HepG2 (cell line): ENCODE results near the gene PYGL. TPM values are rescaled to one million over a fixed set of nuclear protein-coding genes. Genes with fewer than 3 reads are reported as not detected.
A peak's percentile ranks its signal among the peaks of the same experiment; 100 is the strongest.

Experiments used
- ARNT ChIP-seq: fragments of 450-650 bp; IDR thresholded peaks from 2 replicates; pipeline ENCODE4 v1.6.1; 2017
- FOXC1 ChIP-seq: sonication (generic); formaldehyde crosslinking; IDR thresholded peaks from 2 replicates; pipeline ENCODE4 v1.8.0; 2022; ENCODE audit warnings: mild to moderate bottlenecking, missing genetic modification reagents, borderline replicate concordance
- HBP1 ChIP-seq: IDR thresholded peaks from 2 replicates; pipeline ENCODE4 v1.6.1; 2016; ENCODE audit warnings: low read depth, control low read depth
- HMG20A ChIP-seq: IDR thresholded peaks from 2 replicates; pipeline ENCODE4 v1.6.1; 2016; ENCODE audit warnings: borderline replicate concordance
- HNF4A ChIP-seq: sonication (generic); formaldehyde crosslinking; IDR thresholded peaks from 2 replicates; pipeline ENCODE4 v1.4.0; 2020; ENCODE audit warnings: missing genetic modification reagents
- HOMEZ ChIP-seq: IDR thresholded peaks from 2 replicates; pipeline ENCODE4 v1.6.1; 2016; ENCODE audit warnings: low read depth
- IKZF1 ChIP-seq: fragments of 450-650 bp; IDR thresholded peaks from 2 replicates; pipeline ENCODE4 v1.7.1; 2016
- KDM2A ChIP-seq: sonication (generic); formaldehyde crosslinking; IDR thresholded peaks from 2 replicates; pipeline ENCODE4 v1.4.0; 2020; ENCODE audit warnings: low read depth, missing genetic modification reagents, borderline replicate concordance
- MYNN ChIP-seq: sonication (generic); formaldehyde crosslinking; IDR thresholded peaks from 2 replicates; pipeline ENCODE4 v1.4.0; 2020; ENCODE audit warnings: mild to moderate bottlenecking, low read depth, missing genetic modification reagents
- NFIC ChIP-seq: IDR thresholded peaks from 2 replicates; pipeline ENCODE4 v1.6.1; 2012; ENCODE audit warnings: mild to moderate bottlenecking, low read length, inconsistent platforms
- PREB ChIP-seq: sonication (generic); formaldehyde crosslinking; IDR thresholded peaks from 2 replicates; pipeline ENCODE4 v1.4.0; 2020; ENCODE audit warnings: missing genetic modification reagents
- RARG ChIP-seq: sonication (generic); formaldehyde crosslinking; IDR thresholded peaks from 2 replicates; pipeline ENCODE4 v1.4.0; 2020; ENCODE audit warnings: low read depth, mild to moderate bottlenecking, missing genetic modification reagents
- RBM39 ChIP-seq: fragments of 200-400 bp; formaldehyde crosslinking; IDR thresholded peaks from one replicate; pipeline ENCODE4 v1.6.1; 2018; ENCODE audit warnings: antibody characterized with exemption, mild to moderate bottlenecking, low read depth, low read length; ENCODE audit not compliant: poor library complexity, severe bottlenecking
- SRF ChIP-seq: IDR thresholded peaks from 2 replicates; pipeline ENCODE4 v1.6.1; 2011; ENCODE audit warnings: mild to moderate bottlenecking, low read depth, low read length, moderate library complexity
- TBP ChIP-seq: sonication (generic); formaldehyde crosslinking; IDR thresholded peaks from 2 replicates; pipeline ENCODE4 v1.5.0; 2020; ENCODE audit warnings: missing genetic modification reagents
- THAP9 ChIP-seq: sonication (generic); formaldehyde crosslinking; IDR thresholded peaks from 2 replicates; pipeline ENCODE4; 2020; ENCODE audit warnings: missing genetic modification reagents, mild to moderate bottlenecking, borderline replicate concordance
- TOPORS ChIP-seq: sonication (generic); formaldehyde crosslinking; IDR thresholded peaks from 2 replicates; pipeline ENCODE4 v1.8.0; 2023; ENCODE audit warnings: mild to moderate bottlenecking, missing genetic modification reagents
- ZGPAT ChIP-seq: IDR thresholded peaks from 2 replicates; pipeline ENCODE4 v1.6.1; 2016; ENCODE audit warnings: mild to moderate bottlenecking
- ZMYM4 ChIP-seq: sonication (generic); formaldehyde crosslinking; IDR thresholded peaks from 2 replicates; pipeline ENCODE4 v1.8.1; 2023; ENCODE audit warnings: mild to moderate bottlenecking, missing genetic modification reagents
- ZNF253 ChIP-seq: sonication (generic); formaldehyde crosslinking; IDR thresholded peaks from 2 replicates; pipeline ENCODE4 v1.8.0; 2022; ENCODE audit warnings: mild to moderate bottlenecking, missing genetic modification reagents, borderline replicate concordance
- ZNF557 ChIP-seq: sonication (generic); formaldehyde crosslinking; IDR thresholded peaks from 2 replicates; pipeline ENCODE4 v1.4.0; 2020; ENCODE audit warnings: missing genetic modification reagents
- ZNF703 ChIP-seq: sonication (generic); formaldehyde crosslinking; IDR thresholded peaks from 2 replicates; pipeline ENCODE4 v1.5.1; 2020; ENCODE audit warnings: missing genetic modification reagents, mild to moderate bottlenecking, moderate library complexity, borderline replicate concordance
- polyA plus RNA-seq, 8 experiments: library from polyadenylated mRNA; depleted of rRNA in 3 of 8; stranded (reverse) in 7 of 8; unstranded in 1 of 8; fragments of >200 nt; fragmentation: Illumina TruSeq in 4 of 8; extraction: Trizol in 4 of 8; gene quantifications; 2 replicates each; pipeline versions ENCODE4 v1.2.1 to v1.2.3, GENCODE V29; 2011 to 2016; ENCODE audit warnings: low read depth in 4 of 8, missing spikeins in 1 of 8, mixed read lengths in 1 of 8; ENCODE audit not compliant: insufficient read depth in 1 of 8
- total RNA-seq, 5 experiments: library from RNA; depleted of rRNA; stranded (reverse); fragments of >200 nt; fragmentation: Illumina TruSeq; extraction: Trizol; gene quantifications; 2 replicates each; pipeline ENCODE4 v1.2.3, GENCODE V29; 2016; ENCODE audit warnings: low read depth in 1 of 5

Gene PYGL
- total and polyA plus RNA-seq, 2 of the 13 experiments (the other 11 are each of a cell fraction or from before 2014, with no cell fraction given), result 98.4 to 110 TPM

GRCh38 chr14:50943943-50944646, at the start of gene PYGL (continued):
- peak; percentile 6; the same call in 1 of the 2 replicates for TF ChIP-seq HBP1
- peak; percentile 42; the same call in 1 of the 2 replicates for TF ChIP-seq ZGPAT (CRISPR knock-in tag)
- peak; percentile 75 for TF ChIP-seq ZMYM4 (CRISPR knock-in tag)
- TF ChIP-seq HOMEZ (CRISPR knock-in tag), result no peak
- peak; percentile 83 for TF ChIP-seq RBM39
- peak; percentile 31 for TF ChIP-seq HNF4A (CRISPR knock-in tag)
- no peak for TF ChIP-seq TBP (CRISPR knock-in tag)
- TF ChIP-seq RARG (CRISPR knock-in tag), result no peak
- no peak for TF ChIP-seq ZNF703
- peak; percentile 64; the same call in 1 of the 2 replicates for TF ChIP-seq ZNF253
- no peak; the same call in 1 of the 2 replicates for TF ChIP-seq THAP9 (CRISPR knock-in tag)
- no peak for TF ChIP-seq MYNN
- TF ChIP-seq ZNF557, result no peak
- no peak for TF ChIP-seq PREB (CRISPR knock-in tag)
- TF ChIP-seq SRF, result no peak
- no peak for TF ChIP-seq ARNT
- 0 out of 2 replicates have a peak, but pooled peaks have one; percentile 20 for TF ChIP-seq TOPORS
- no peak; the same call in 1 of the 2 replicates for TF ChIP-seq KDM2A (CRISPR knock-in tag)
- TF ChIP-seq IKZF1, result no peak
- no peak for TF ChIP-seq HMG20A (CRISPR knock-in tag)
- TF ChIP-seq NFIC, result no peak
- peak; percentile 79; the same call in 1 of the 2 replicates for TF ChIP-seq FOXC1 (CRISPR knock-in tag)
